MG63 (cell line): Measurements from ENCODE around the gene TNFAIP8L2. TPM values are rescaled to one million over a fixed set of nuclear protein-coding genes. Genes with fewer than 3 reads are reported as not detected.
"Not testable (repeated sequence)": the region's sequence is repeated elsewhere in the genome, so short reads cannot be mapped to it uniquely, and the experiment has no call there.

ENCODE experiments used
- DNase-seq: peaks from one replicate; pipeline ENCODE4 v3.0.0-alpha.2; 2020
- H3K27me3 ChIP-seq: fragments of 250-450 bp; sonication (Bioruptor Pico); 2 replicates; pipeline ENCODE4 v1.5.1; 2020; ENCODE audit warnings: mild to moderate bottlenecking, moderate library complexity
- H3K36me3 ChIP-seq: fragments of 250-450 bp; sonication (Bioruptor Pico); 2 replicates; pipeline ENCODE4 v1.5.1; 2020; ENCODE audit warnings: mild to moderate bottlenecking, moderate library complexity
- H3K4me3 ChIP-seq: fragments of 250-450 bp; sonication (Bioruptor Pico); 2 replicates; pipeline ENCODE4 v1.5.1; 2020; ENCODE audit warnings: mild to moderate bottlenecking, moderate library complexity
- H3K9me3 ChIP-seq: fragments of 250-450 bp; sonication (Bioruptor Pico); 2 replicates; pipeline ENCODE4 v1.5.1; 2020; ENCODE audit warnings: mild to moderate bottlenecking, moderate library complexity
- total RNA-seq: library from RNA; depleted of rRNA; stranded (reverse); fragments of >200 nt; shearing (Covaris generic); gene quantifications from 2 replicates; pipeline ENCODE4 v1.2.3, GENCODE V29; 2014; ENCODE audit warnings: low replicate concordance; rRNA removed

Gene TNFAIP8L2
- total RNA-seq, 1 experiment from 2014 or later = not detected

DNA sequence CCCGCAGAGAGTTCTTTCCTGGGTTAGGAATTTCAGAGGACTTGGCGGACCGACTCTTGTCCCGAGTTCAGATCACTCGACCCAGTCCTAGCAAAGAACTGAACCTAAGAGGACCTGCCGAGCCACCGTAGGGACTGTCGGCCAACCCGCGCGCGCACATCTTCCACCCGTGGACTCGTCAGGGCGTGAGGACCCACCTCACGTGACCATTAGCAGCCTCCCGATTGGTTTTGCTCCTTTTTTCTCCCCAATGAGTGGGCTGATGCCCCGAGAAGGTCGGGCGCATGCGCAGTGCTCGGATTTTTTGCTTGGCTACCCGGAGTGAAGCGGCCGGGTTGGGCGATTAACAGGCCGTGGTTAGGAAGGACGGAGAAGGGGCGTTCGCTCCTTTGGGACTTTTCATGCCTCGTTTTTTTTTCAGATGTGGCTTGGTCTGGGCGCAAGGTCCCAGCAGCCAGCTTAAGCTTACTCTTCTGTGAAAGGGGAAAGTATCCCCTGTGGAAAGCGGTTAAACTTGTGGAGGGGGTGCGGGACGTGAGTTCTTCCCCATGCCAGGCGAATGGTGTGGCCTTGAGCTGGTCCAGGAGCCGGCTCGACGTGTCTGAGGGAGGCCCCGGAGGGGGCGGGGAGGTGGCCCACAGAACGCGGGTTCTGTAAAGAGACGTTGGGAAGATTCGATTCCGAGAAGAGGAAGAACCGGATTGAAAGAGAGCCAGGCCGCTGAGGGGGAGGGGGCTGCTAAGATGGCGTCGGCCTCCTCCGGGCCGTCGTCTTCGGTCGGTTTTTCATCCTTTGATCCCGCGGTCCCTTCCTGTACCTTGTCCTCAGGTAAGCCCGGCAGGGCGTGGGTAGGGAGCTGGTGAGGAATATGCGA, 42.0 kb downstream of the TNFAIP8L2 start, which contains the start of gene PIP5K1A:
PIP5K1A (plus strand) TSS at position 299 of the 874 bp plus-strand sequence; CDS start at position 744, 445 bp downstream.
- Histone ChIP-seq H3K27me3 (no peaks in the 10 kb centered on the region), H3K36me3 (peaks cover 39% of the 10 kb centered on the region), H3K4me3 (peak within 1 kb of the TSS; percentile 98), H3K9me3 (no peaks in the 10 kb centered on the region)
- DNase-seq = peak; percentile 99

DNA sequence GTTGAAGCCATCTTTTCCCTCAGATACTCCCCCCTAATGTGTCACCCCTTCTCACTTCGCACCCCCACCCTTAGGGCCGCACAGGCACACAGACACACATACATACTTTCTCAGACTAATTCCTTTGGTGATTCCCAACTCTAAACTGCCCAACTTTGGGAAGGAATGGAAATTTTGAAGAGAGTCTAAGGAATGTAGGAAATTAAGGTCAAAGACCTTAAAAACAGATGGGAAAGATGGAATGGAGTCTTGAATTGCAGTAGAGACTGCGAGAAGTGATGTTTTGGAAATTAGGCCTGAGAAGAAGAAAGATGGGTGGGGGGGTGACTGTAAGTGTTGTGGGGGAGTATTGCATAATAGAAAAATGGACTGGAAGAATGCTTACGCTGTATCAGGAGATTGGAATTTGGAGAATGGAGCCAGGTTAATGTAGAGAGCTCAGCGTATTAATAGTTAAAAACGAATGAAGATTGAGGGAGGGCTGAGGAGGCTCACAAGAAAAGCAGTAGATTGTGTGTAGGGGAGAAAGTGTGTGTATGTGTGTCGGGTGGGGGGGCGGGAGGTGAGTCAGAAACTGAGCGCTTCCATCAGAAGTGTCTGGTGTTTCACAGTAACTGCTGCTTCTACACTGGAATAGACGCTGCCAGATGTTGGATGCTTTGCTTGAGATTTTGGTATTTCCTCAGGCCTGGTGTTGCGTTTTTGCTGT, 43.6 kb downstream of the TNFAIP8L2 start:
- Histone ChIP-seq H3K36me3 (peaks cover 53% of the 10 kb centered on the region), H3K27me3 (no peaks in the 10 kb centered on the region), H3K4me3 (peak overlapping the region; percentile 98), H3K9me3 (no peaks in the 10 kb centered on the region)
- peak; percentile 57 for DNase-seq

- not testable (repeated sequence) for H3K4me3 ChIP-seq, H3K27me3 ChIP-seq, DNase-seq, H3K9me3 ChIP-seq
- H3K36me3 ChIP-seq = peaks cover 87% of the 10 kb centered on the region
Measured at GRCh38 chr1:151205381-151205965, 49.0 kb downstream of the TNFAIP8L2 start.

Other genes starting within 250 kb of the TNFAIP8L2 start
- 23.5 and 49.2 TPM in 2 replicates for gene SETDB1, start 230.3 kb upstream of the TNFAIP8L2 start, total RNA-seq
- gene CERS2, start 181.8 kb upstream of the TNFAIP8L2 start, total RNA-seq = 86.1 and 89.6 TPM in 2 replicates
- gene ANXA9, start 174.4 kb upstream of the TNFAIP8L2 start, total RNA-seq = 0.46 TPM in 1 of 2 replicates, not detected in the other
- gene MINDY1, start 149.7 kb upstream of the TNFAIP8L2 start, total RNA-seq = 8.7 and 8.9 TPM in 2 replicates
- 7.5 and 8.1 TPM in 2 replicates for gene PRUNE1, start 148.2 kb upstream of the TNFAIP8L2 start, total RNA-seq
- 0.20 and 5.5 TPM in 2 replicates for gene BNIPL, start 120.1 kb upstream of the TNFAIP8L2 start, total RNA-seq
- gene C1orf56, start 108.9 kb upstream of the TNFAIP8L2 start, total RNA-seq = 1.1 TPM in 1 of 2 replicates, not detected in the other
- 39.9 and 44.1 TPM in 2 replicates for gene CDC42SE1, start 97.0 kb upstream of the TNFAIP8L2 start, total RNA-seq
- 6.8 and 11.5 TPM in 2 replicates for gene MLLT11, start 96.3 kb upstream of the TNFAIP8L2 start, total RNA-seq
- gene GABPB2, start 85.9 kb upstream of the TNFAIP8L2 start, total RNA-seq = 2.2 and 13.6 TPM in 2 replicates
- gene SEMA6C, start 10.0 kb upstream of the TNFAIP8L2 start, total RNA-seq = 1.4 TPM in 1 of 2 replicates, not detected in the other
- 2.0 and 11.4 TPM in 2 replicates for gene LYSMD1, start 9.3 kb downstream of the TNFAIP8L2 start, total RNA-seq
- gene SCNM1, start 9.5 kb downstream of the TNFAIP8L2 start, total RNA-seq = 43.1 and 69.6 TPM in 2 replicates
- gene TMOD4, start 19.3 kb downstream of the TNFAIP8L2 start, total RNA-seq = not detected in 2 replicates
- gene VPS72, start 33.5 kb downstream of the TNFAIP8L2 start, total RNA-seq = 87.3 and 105 TPM in 2 replicates
- 28.3 and 38.6 TPM in 2 replicates for gene PIP5K1A, start 41.9 kb downstream of the TNFAIP8L2 start, total RNA-seq
- gene PSMD4, start 98.1 kb downstream of the TNFAIP8L2 start, total RNA-seq = 225 and 311 TPM in 2 replicates
- gene ZNF687, start 125.7 kb downstream of the TNFAIP8L2 start, total RNA-seq = 14.9 and 22.9 TPM in 2 replicates
- gene PI4KB, start 170.8 kb downstream of the TNFAIP8L2 start, total RNA-seq = 42.2 and 44.2 TPM in 2 replicates
- gene RFX5, start 190.6 kb downstream of the TNFAIP8L2 start, total RNA-seq = 39.5 and 61.6 TPM in 2 replicates
- 6.0 and 10.2 TPM in 2 replicates for gene SELENBP1, start 216.1 kb downstream of the TNFAIP8L2 start, total RNA-seq
- 609 and 703 TPM in 2 replicates for gene PSMB4, start 242.9 kb downstream of the TNFAIP8L2 start, total RNA-seq